Stimulated activated CD4-positive, alpha-beta T cell treated with anti-CD3 and anti-CD28 coated beads, TNF-alpha, amount 100 ng/mL, for 4 hours (primary cell): Measurements from ENCODE around the gene HS2ST1.
A peak's percentile ranks its signal among the peaks of the same experiment; 100 is the strongest.
"Not testable (repeated sequence)": the region's sequence is repeated elsewhere in the genome, so short reads cannot be mapped to it uniquely, and the experiment has no call there.

ENCODE experiments used
- DNase-seq, 3 experiments: peaks; one replicate each; pipeline ENCODE4 v3.0.0-alpha.2; 2020; ENCODE audit warnings: low read depth in 3 of 3

The HS2ST1 gene

DNA sequence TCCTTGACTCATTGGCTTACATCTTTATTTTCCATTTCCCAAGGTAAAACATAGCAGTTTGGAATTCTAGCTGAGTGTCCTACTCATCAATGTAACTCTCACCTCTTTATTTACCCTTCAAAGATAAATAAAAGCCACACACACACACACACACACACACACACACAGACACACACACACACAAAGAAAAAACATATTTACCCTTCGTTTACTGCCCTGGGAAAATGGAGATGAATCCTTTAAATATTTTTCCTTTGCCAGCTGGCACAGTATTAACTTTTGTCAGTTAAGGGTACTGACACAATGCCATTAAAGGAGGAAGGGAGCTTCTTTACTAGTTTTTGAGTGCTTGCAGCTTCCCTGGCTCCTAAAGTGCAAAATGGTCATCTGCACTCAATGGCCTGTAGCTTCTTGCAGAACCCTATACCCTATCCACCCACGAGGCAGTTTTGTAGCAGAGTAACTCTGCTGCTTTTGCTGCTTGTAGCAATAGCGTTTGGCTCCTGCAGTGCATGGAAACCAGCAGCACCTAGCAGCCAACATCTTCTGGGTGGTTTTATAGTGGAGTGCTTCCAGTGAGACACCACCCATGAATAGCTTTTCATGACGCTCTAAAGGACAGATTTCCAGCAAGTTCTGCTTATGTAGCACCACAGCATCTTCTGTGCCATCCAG is 103.7 kb downstream of the HS2ST1 start:
- no peak for DNase-seq

DNA sequence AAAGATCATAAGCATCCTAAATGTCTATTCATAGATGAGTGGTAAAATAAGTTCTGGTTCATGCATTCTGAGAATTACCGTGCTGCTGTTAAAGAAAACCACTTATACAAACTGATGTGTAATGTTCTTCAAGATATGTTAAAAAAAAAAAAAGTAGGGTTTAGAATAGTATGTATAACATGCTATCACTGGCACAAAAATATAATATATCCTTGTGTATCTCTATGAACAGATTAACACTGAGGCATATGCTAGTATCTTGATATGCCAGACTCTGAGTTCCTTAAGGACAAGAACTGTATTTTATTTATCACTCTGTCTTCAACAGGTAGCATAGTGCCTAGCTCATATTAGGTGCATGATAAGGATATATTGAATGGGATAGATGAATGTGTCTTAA is 108.9 kb downstream of the HS2ST1 start:
- DNase-seq = no peak

DNA sequence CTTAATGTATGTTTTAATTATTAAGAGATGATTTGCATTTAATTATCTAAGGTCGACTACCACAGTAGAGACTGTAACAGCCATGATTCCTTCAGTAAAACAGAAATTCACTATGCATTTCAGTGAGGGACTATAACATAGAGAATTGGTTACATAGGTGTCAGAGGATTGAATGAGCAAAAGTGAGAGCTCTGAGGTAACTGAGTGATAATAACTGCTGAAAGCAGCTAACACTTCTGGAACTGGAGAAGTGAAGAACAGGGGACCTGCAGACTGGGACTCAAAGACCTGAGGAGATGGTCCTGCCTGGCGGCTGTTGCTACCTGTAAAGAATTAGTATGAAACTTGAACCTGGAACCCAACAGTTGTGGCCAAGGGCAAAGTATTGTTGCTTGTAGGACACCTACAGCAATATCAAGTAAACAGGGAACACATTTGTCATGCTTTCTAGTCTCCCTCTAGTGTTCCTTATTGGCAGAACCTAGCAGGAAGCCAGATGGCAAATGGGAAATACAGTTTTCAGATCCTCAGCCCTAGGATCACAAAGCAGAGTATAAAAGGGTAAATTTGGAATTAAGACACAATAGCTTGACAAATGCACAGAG is 110.6 kb downstream of the HS2ST1 start:
- DNase-seq = no peak

GRCh38 chr1:87027561-87027960 is 113.1 kb downstream of the HS2ST1 start:
- DNase-seq = not testable (repeated sequence)

- DNase-seq = no peak
These were observed 114.1 kb downstream of the HS2ST1 start for GRCh38 chr1:87028576-87028975.

- no peak for DNase-seq
These were observed 116.6 kb downstream of the HS2ST1 start for GRCh38 chr1:87030740-87031690.

GRCh38 chr1:87034351-87034750 is 119.9 kb downstream of the HS2ST1 start:
- no peak for DNase-seq

DNA sequence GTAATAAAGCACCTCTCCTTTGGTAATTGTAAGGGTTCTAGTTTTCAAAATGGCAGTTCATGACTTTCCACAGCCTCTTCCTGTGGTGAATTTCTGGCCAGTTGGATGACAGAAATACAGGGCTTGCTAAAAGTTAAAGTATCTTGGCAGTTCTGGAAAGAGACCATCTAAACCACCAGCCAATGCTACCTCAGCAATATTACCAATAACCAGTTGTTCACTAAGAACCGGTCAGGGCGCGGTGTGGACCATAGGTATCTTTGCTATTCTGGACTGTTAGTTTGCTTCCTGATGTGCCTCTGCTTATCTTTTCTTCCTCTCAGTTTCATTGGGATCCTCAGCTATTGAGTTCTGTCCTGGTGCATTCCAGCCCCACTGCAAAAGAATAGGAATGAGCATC is 124.7 kb downstream of the HS2ST1 start:
- no peak for DNase-seq

DNA sequence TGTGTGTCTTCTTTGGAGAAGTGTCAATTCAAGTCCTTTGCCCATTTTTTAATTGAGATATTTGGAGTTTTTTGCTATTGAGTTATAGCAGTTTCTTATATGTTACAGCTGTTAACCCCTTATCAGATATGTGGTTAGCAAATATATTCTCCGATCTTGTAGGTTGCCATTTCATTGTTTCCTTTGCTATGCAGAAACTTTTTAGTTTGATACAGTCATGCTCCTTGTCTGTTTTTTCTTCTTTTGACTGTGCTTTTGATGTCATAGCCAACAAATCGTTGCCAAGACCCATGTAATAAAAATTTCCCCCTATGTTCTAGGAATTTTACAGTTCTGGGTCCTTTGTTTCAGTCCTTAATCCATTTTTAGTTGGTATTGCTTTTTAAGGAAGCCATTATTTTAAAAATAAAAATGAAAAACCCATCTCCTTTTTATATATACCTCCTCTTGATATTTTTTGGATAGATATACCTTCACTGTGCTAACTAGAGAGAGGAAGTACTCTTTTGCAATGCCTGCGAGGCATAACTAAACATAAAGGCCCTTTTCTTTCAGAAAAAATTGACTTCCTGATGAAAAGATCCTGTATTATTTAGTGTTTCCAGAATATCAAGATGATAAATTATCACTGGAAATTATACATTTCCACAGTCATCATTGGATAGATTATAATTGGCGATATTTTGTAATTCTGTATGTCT is 127.8 kb downstream of the HS2ST1 start:
- no peak for DNase-seq

DNA sequence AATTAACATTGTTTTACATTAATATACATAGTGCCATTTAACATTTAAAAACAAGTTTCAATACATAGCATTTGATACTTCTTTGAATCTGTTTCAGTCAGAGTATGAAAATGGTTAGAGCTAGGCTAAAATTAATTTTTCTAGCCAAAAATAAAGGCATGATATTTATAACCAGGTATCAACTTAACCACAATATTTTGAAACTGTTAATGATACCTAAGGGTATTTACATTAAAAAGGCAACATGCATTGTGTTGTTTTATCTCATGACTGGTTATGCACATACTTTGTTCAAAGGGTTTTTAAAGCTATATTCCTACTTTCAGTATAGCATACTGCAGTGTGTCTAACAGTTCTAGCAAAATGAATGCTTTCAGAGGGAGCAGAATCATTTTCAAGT is 130.0 kb downstream of the HS2ST1 start:
- DNase-seq = no peak

GRCh38 chr1:87044840-87045239 is 130.4 kb downstream of the HS2ST1 start:
- DNase-seq = no peak

GRCh38 chr1:87045761-87046304 is 131.4 kb downstream of the HS2ST1 start:
- peak; percentile 4 to 14 (median 5) for DNase-seq

DNA sequence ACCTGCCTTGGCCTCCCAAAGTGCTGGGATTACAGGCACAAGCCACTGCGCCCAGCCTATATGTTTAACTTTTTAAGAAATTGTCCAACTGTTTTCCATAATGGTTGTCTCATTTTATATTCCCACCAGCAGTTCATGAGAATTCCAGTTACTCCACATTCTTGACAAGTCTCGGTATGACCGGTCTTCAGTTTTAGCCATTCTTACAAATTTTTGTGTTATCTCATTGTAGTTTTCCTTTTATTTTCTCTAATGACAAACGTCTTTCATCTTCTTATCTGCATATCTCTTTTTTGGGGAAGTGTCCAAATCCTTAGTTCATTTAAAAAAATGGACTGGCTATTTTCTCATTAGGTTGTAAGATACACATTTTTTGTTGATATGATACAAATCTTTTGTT is 132.5 kb downstream of the HS2ST1 start:
- DNase-seq = no peak

DNA sequence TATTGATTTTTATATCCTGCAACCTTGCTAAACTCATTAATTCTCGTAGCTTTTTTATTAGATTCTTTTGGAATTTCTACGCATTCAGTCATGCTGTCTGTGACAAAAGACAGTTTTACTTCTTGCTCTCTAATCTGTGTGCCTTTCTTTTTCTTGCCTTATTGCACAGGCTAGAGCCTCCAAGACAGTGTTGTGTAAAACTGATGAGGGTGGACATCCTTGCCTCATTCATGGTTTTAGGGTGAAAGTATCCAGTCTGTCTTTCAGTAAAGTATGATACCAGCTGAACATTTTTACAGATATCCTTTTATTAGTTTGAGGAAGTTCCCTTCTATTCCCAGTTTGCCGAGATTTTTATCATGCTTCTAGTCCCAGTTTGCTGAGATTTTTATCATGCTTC is 133.8 kb downstream of the HS2ST1 start:
- DNase-seq = no peak

DNA sequence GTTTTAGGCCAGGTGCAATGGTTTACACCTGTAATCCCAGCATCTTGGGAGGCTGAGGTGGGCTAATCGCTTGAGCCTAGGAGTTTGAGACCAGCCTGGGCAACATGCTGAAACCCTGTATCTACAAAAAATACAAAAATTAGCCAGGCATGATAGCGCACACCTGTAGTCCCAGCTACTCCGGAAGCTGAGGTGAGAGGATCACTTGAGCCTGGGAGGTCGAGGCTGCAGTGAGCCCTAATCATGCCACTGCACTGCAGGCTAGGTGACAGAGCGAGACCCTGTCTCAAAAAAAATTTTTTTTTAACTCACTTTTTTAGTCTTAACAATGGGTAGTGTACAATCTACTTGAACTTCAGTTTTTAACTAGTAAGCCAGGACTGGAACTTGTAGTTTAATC is 137.5 kb downstream of the HS2ST1 start:
- no peak for DNase-seq

- DNase-seq = no peak
These were observed 138.0 kb downstream of the HS2ST1 start for GRCh38 chr1:87052400-87052799.

- no peak for DNase-seq
These were observed 138.5 kb downstream of the HS2ST1 start for GRCh38 chr1:87052961-87053360.

DNA sequence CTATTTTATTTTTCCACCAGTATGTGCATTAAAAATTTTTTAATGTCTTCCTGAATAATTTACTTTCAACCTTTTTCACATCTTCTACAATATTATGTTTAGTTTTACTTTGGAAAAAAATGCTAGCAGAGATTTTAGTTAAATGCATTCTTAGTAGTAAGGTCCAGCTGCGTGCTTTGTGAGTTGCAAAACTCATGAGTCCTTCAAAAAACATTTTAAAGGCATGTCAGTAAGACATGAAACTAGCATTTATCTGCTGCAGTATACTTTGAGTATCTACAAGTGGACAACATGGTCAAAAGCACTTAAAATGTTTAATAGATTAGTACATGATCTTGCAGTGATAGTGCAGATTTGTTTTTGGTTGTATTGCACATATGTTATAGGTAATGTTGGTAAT is 139.0 kb downstream of the HS2ST1 start:
- DNase-seq = no peak

- no peak for DNase-seq
These were observed 142.5 kb downstream of the HS2ST1 start for GRCh38 chr1:87056974-87057373.

GRCh38 chr1:87058343-87058649 is 143.9 kb downstream of the HS2ST1 start:
- DNase-seq = no peak

DNA sequence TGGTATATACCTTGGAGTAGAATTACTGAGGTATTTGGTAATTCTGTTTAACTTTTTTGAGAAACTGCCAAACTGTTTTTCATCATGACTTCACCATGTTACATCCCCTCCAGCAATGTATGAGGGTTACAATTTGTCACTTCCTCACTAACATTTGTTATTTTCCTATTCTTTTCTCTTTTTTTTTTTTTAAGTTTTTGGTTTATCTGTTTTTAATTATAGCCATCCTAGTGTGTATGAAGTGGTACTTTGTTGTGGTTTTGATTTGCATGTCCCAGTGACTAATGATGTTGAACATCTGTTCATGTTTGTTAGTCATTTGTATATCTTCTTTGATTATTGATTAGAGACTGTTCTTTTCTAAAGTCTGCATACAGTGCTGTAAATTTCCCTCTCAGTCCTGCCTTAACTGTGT is 147.3 kb downstream of the HS2ST1 start:
- no peak for DNase-seq

DNA sequence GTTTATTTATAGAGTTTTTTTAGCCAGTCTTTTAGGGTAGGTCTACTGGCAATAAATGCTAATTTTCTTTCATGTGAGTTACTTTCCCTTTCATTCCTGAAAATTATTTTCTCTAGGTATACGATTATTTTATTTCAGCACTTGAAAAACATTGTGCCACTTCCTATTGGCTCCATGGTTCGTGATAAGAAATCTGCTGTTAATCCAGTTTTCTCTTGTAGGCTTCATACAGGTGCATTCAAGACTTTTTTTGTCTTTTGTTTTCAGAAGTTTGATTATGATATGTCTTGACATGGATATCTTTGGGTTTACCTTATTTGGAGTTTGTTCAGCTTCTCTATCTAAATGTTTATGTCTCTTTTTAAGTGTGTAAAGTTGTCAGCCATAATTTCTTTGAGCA is 148.3 kb downstream of the HS2ST1 start:
- no peak for DNase-seq
